IPS-18a (cell line): ENCODE results near the gene PSMB11.

Experiments
- H3K27ac ChIP-seq: one replicate; pipeline ENCODE4 v1.5.1; 2013; ENCODE audit warnings: low read length
- H3K27me3 ChIP-seq: one replicate; pipeline ENCODE4 v1.6.1; 2013; ENCODE audit warnings: mild to moderate bottlenecking, low read length; ENCODE audit not compliant: control insufficient read depth, insufficient read depth
- H3K36me3 ChIP-seq: one replicate; pipeline ENCODE4 v1.6.1; 2013; ENCODE audit warnings: low read depth, low read length; ENCODE audit not compliant: control insufficient read depth
- H3K4me1 ChIP-seq: one replicate; pipeline ENCODE4 v1.6.1; 2013; ENCODE audit warnings: low read depth, low read length; ENCODE audit not compliant: control insufficient read depth
- H3K4me3 ChIP-seq: one replicate; pipeline ENCODE4 v1.5.1; 2013; ENCODE audit warnings: low read length
- H3K9ac ChIP-seq: one replicate; pipeline ENCODE4 v1.6.1; 2013; ENCODE audit warnings: mild to moderate bottlenecking, low read length, moderate library complexity
- H3K9me3 ChIP-seq: one replicate; pipeline ENCODE4 v1.6.1; 2013; ENCODE audit warnings: low read depth, low read length; ENCODE audit not compliant: control insufficient read depth

PSMB11 gene

GRCh38 chr14:23047751-23048693 lies 6.0 kb downstream of the PSMB11 start:
- Histone ChIP-seq H3K36me3 (peaks cover 6% of the 10 kb centered on the region), H3K9me3 (no peaks in the 10 kb centered on the region), H3K4me3 (no peak overlapping the region), H3K9ac (no peak overlapping the region), H3K27ac (no peak overlapping the region), H3K4me1 (peaks cover 3% of the 10 kb centered on the region), H3K27me3 (no peaks in the 10 kb centered on the region)

- H3K9me3 ChIP-seq = no peaks in the 10 kb centered on the region
- peaks cover 3% of the 10 kb centered on the region for H3K4me1 ChIP-seq
- H3K36me3 ChIP-seq = peaks cover 8% of the 10 kb centered on the region
- H3K27me3 ChIP-seq = no peaks in the 10 kb centered on the region
- H3K9ac ChIP-seq = no peak overlapping the region
- no peak overlapping the region for H3K27ac ChIP-seq
- H3K4me3 ChIP-seq = no peak overlapping the region
These were observed 7.0 kb downstream of the PSMB11 start for GRCh38 chr14:23049011-23049410.

GRCh38 chr14:23051141-23052057 lies 9.4 kb downstream of the PSMB11 start:
- H3K27ac ChIP-seq = no peak overlapping the region

GRCh38 chr14:23052182-23052623 lies 10.2 kb downstream of the PSMB11 start:
- Histone ChIP-seq H3K27me3 (peaks cover 6% of the 10 kb centered on the region), H3K9ac (no peak overlapping the region), H3K4me3 (no peak overlapping the region), H3K9me3 (no peaks in the 10 kb centered on the region), H3K36me3 (peaks cover 8% of the 10 kb centered on the region), H3K4me1 (peaks cover 10% of the 10 kb centered on the region), H3K27ac (no peak overlapping the region)

More at GRCh38 chr14:23051141-23052057, 9.4 kb downstream of the PSMB11 start:
- peaks cover 6% of the 10 kb centered on the region for H3K4me1 ChIP-seq
- H3K9me3 ChIP-seq = no peaks in the 10 kb centered on the region
- no peak overlapping the region for H3K4me3 ChIP-seq
- no peaks in the 10 kb centered on the region for H3K27me3 ChIP-seq
- H3K9ac ChIP-seq = no peak overlapping the region
- H3K36me3 ChIP-seq = peaks cover 8% of the 10 kb centered on the region

- no peak overlapping the region for H3K27ac ChIP-seq
- no peak overlapping the region for H3K4me3 ChIP-seq
These were observed 10.7 kb downstream of the PSMB11 start for GRCh38 chr14:23052671-23053070.

GRCh38 chr14:23053426-23053825 lies 11.4 kb downstream of the PSMB11 start:
- peaks cover 10% of the 10 kb centered on the region for H3K4me1 ChIP-seq
- peaks cover 6% of the 10 kb centered on the region for H3K27me3 ChIP-seq
- no peak overlapping the region for H3K9ac ChIP-seq
- H3K36me3 ChIP-seq = peaks cover 8% of the 10 kb centered on the region
- H3K27ac ChIP-seq = no peak overlapping the region
- H3K9me3 ChIP-seq = no peaks in the 10 kb centered on the region
- H3K4me3 ChIP-seq = no peak overlapping the region

More at GRCh38 chr14:23052671-23053070, 10.7 kb downstream of the PSMB11 start:
- Histone ChIP-seq H3K4me1 (peaks cover 10% of the 10 kb centered on the region), H3K36me3 (peaks cover 8% of the 10 kb centered on the region), H3K9me3 (no peaks in the 10 kb centered on the region), H3K27me3 (peaks cover 6% of the 10 kb centered on the region), H3K9ac (no peak overlapping the region)

- peaks cover 13% of the 10 kb centered on the region for H3K36me3 ChIP-seq
- no peak overlapping the region for H3K4me3 ChIP-seq
- no peak overlapping the region for H3K9ac ChIP-seq
- peaks cover 10% of the 10 kb centered on the region for H3K4me1 ChIP-seq
- H3K27me3 ChIP-seq = peaks cover 6% of the 10 kb centered on the region
- H3K9me3 ChIP-seq = no peaks in the 10 kb centered on the region
- H3K27ac ChIP-seq = no peak overlapping the region
These were observed 12.2 kb downstream of the PSMB11 start for GRCh38 chr14:23054000-23054811.

GRCh38 chr14:23055147-23055550 lies 13.1 kb downstream of the PSMB11 start:
- H3K4me1 ChIP-seq = peaks cover 10% of the 10 kb centered on the region
- H3K27ac ChIP-seq = no peak overlapping the region
- no peak overlapping the region for H3K4me3 ChIP-seq
- no peak overlapping the region for H3K9ac ChIP-seq
- no peaks in the 10 kb centered on the region for H3K9me3 ChIP-seq
- peaks cover 6% of the 10 kb centered on the region for H3K27me3 ChIP-seq
- H3K36me3 ChIP-seq = peaks cover 20% of the 10 kb centered on the region

GRCh38 chr14:23055621-23056144 lies 13.7 kb downstream of the PSMB11 start:
- no peak overlapping the region for H3K27ac ChIP-seq
- peaks cover 26% of the 10 kb centered on the region for H3K36me3 ChIP-seq
- peaks cover 6% of the 10 kb centered on the region for H3K27me3 ChIP-seq
- H3K4me1 ChIP-seq = peaks cover 10% of the 10 kb centered on the region
- peak overlapping the region; percentile 78 for H3K4me3 ChIP-seq
- H3K9me3 ChIP-seq = no peaks in the 10 kb centered on the region
- no peak overlapping the region for H3K9ac ChIP-seq

GRCh38 chr14:23056145-23056955 lies 14.3 kb downstream of the PSMB11 start:
- H3K4me3 ChIP-seq = peak overlapping the region; percentile 78
- peak overlapping the region; percentile 54 for H3K9ac ChIP-seq
- H3K4me1 ChIP-seq = peaks cover 10% of the 10 kb centered on the region
- peaks cover 32% of the 10 kb centered on the region for H3K36me3 ChIP-seq
- no peak overlapping the region for H3K27ac ChIP-seq
- peaks cover 6% of the 10 kb centered on the region for H3K27me3 ChIP-seq
- no peaks in the 10 kb centered on the region for H3K9me3 ChIP-seq
